Neural progenitor cell (in vitro differentiated cells): ENCODE data around the gene THOC2.

Experiments used
- EZH2 ChIP-seq: fragments of 200-600 bp; sonication (generic); IDR thresholded peaks from 2 replicates; pipeline ENCODE4 v1.6.1; 2017; ENCODE audit warnings: antibody characterized with exemption, mild to moderate bottlenecking, moderate library complexity
- TF ChIP-seq, protein P1 (sequence below): fragments of 200-600 bp; sonication (generic); IDR thresholded peaks from 2 replicates; pipeline ENCODE4 v1.5.1; 2017; ENCODE audit warnings: antibody characterized with exemption, mild to moderate bottlenecking

DNA sequence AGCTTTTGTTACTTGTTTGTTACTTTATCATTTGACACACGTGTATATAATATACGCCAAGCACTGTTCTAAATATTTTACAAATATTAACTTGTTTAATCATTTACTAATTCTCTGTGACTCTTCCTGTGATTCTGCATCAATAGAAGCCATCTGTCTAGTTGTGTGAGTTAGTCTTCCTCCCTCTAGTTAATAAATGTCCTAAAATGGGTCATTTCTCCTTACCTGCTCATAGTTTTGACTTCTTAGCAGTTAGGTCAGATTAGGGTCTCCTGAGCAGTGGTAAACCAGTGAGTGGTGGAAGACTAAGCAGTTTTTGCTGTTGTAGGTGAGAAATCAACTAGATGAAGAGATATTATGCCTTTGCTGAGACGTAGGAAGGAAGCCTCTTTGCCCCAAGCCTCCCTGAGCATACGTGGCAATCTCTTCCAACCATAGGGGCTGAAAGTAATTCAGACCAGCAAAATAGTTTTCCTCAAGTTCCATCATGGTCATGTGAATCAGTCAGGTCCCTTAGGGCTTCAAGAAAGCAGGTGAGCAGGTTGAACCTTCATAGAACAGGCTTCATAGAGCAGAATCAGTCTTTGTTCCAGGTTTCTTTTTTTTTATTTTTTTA is 38.7 kb upstream of the THOC2 start:
- TF ChIP-seq, protein P1, sequence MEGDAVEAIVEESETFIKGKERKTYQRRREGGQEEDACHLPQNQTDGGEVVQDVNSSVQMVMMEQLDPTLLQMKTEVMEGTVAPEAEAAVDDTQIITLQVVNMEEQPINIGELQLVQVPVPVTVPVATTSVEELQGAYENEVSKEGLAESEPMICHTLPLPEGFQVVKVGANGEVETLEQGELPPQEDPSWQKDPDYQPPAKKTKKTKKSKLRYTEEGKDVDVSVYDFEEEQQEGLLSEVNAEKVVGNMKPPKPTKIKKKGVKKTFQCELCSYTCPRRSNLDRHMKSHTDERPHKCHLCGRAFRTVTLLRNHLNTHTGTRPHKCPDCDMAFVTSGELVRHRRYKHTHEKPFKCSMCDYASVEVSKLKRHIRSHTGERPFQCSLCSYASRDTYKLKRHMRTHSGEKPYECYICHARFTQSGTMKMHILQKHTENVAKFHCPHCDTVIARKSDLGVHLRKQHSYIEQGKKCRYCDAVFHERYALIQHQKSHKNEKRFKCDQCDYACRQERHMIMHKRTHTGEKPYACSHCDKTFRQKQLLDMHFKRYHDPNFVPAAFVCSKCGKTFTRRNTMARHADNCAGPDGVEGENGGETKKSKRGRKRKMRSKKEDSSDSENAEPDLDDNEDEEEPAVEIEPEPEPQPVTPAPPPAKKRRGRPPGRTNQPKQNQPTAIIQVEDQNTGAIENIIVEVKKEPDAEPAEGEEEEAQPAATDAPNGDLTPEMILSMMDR, result no peak
- TF ChIP-seq EZH2, result no peak
